Fibroblast of lung (primary cell): ENCODE results near the gene TSHR.

Experiments
- EZH2 ChIP-seq: IDR thresholded peaks from 2 replicates; pipeline ENCODE4 v1.5.1; 2012; ENCODE audit warnings: low read length, control low read depth, mild to moderate bottlenecking; ENCODE audit errors: missing control alignments
- TF ChIP-seq, protein P1 (sequence below), 2 donors: IDR thresholded peaks in 1 of 2; conservative IDR thresholded peaks in 1 of 2; 1 replicate in 1 of 2; 2 replicates in 1 of 2; pipeline ENCODE4 v1.5.1; 2011 to 2012; ENCODE audit warnings: low read length in 2 of 2, control low read depth in 1 of 2, inconsistent platforms in 1 of 2, low read depth in 1 of 2, mild to moderate bottlenecking in 1 of 2

GRCh38 chr14:80946187-80946586 is 9.2 kb upstream of the TSHR start:
- TF ChIP-seq, protein P1, sequence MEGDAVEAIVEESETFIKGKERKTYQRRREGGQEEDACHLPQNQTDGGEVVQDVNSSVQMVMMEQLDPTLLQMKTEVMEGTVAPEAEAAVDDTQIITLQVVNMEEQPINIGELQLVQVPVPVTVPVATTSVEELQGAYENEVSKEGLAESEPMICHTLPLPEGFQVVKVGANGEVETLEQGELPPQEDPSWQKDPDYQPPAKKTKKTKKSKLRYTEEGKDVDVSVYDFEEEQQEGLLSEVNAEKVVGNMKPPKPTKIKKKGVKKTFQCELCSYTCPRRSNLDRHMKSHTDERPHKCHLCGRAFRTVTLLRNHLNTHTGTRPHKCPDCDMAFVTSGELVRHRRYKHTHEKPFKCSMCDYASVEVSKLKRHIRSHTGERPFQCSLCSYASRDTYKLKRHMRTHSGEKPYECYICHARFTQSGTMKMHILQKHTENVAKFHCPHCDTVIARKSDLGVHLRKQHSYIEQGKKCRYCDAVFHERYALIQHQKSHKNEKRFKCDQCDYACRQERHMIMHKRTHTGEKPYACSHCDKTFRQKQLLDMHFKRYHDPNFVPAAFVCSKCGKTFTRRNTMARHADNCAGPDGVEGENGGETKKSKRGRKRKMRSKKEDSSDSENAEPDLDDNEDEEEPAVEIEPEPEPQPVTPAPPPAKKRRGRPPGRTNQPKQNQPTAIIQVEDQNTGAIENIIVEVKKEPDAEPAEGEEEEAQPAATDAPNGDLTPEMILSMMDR (conservative IDR thresholded peaks at IDR 0.05 in 1 of 2, IDR thresholded peaks at IDR 0.05 in 1 of 2; ENCODE audit: low read depth in 1 of 2, low read length in 2 of 2), result no peak
- TF ChIP-seq EZH2, result no peak
